HL-60 (cell line): Measurements from ENCODE around the gene SEBOX.

Experiments used
- GABPA ChIP-seq: IDR thresholded peaks from 2 replicates; pipeline ENCODE4 v1.6.1; 2012; ENCODE audit warnings: low read depth
- REST ChIP-seq: IDR thresholded peaks from 2 replicates; pipeline ENCODE4 v1.6.1; 2012; ENCODE audit warnings: low read depth; ENCODE audit not compliant: insufficient replicate concordance

- TF ChIP-seq GABPA (no peak), REST (no peak)
Observed at GRCh38 chr17:28345419-28346198, 19.4 kb downstream of the SEBOX start.
